Measurements from ENCODE around the gene PPP4R1.

DNA sequence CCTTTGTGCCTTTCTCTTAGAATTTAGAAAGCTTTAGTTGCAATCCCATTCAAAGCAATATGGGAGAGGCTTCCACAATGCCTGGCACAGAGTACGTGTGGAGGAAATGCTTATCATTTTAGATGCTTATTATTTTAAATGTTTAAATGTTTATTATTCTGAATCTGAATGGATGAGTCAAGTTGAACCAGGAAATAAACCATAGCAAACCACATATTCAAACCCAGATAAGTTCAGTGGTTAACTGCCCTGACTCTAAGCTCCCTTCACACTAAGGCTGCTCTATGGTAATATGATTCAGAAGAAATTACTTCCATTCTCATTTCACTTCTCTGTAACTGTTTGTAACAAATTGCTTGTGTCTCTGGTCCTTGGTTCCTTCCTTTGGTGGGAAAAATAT, 5.2 kb upstream of the PPP4R1 start:
- TF ChIP-seq, protein P1, sequence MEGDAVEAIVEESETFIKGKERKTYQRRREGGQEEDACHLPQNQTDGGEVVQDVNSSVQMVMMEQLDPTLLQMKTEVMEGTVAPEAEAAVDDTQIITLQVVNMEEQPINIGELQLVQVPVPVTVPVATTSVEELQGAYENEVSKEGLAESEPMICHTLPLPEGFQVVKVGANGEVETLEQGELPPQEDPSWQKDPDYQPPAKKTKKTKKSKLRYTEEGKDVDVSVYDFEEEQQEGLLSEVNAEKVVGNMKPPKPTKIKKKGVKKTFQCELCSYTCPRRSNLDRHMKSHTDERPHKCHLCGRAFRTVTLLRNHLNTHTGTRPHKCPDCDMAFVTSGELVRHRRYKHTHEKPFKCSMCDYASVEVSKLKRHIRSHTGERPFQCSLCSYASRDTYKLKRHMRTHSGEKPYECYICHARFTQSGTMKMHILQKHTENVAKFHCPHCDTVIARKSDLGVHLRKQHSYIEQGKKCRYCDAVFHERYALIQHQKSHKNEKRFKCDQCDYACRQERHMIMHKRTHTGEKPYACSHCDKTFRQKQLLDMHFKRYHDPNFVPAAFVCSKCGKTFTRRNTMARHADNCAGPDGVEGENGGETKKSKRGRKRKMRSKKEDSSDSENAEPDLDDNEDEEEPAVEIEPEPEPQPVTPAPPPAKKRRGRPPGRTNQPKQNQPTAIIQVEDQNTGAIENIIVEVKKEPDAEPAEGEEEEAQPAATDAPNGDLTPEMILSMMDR (conservative IDR thresholded peaks at IDR 0.05; ENCODE audit: low read length) = no peak
- TF ChIP-seq EZH2phosphoT487 (IDR thresholded peaks at IDR 0.05; ENCODE audit: borderline replicate concordance) = no peak

Data from Loucy (cell line).